Measurements from ENCODE around the gene EIF4B. TPM values are rescaled to one million over a fixed set of nuclear protein-coding genes. Genes with fewer than 3 reads are reported as not detected.

The EIF4B gene
- total and polyA plus RNA-seq, 2 of the 8 experiments (the other 6 are each of a cell fraction or from before 2014, with no cell fraction given): 269 to 816 TPM

DNA sequence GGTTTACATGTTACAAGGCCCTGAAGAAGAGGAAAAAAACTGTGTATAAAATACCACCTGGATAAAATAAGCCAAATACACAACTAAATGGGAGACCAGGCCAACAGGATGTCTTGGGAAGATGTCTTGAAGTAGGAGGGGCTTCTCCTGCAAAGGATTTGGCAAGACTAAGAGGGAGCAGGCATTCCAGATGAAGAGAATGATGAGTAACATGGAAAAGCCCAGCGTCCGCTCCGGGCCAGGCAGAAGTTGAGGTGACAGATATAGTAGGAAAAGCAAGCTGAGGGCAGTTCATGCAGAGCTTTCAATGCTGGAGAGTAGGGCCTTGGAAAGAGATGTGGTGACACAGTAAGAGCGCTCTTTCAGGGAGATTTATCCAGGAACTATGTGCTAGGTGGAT lies 16.1 kb upstream of the EIF4B start (continued):
- TF ChIP-seq, protein P1, sequence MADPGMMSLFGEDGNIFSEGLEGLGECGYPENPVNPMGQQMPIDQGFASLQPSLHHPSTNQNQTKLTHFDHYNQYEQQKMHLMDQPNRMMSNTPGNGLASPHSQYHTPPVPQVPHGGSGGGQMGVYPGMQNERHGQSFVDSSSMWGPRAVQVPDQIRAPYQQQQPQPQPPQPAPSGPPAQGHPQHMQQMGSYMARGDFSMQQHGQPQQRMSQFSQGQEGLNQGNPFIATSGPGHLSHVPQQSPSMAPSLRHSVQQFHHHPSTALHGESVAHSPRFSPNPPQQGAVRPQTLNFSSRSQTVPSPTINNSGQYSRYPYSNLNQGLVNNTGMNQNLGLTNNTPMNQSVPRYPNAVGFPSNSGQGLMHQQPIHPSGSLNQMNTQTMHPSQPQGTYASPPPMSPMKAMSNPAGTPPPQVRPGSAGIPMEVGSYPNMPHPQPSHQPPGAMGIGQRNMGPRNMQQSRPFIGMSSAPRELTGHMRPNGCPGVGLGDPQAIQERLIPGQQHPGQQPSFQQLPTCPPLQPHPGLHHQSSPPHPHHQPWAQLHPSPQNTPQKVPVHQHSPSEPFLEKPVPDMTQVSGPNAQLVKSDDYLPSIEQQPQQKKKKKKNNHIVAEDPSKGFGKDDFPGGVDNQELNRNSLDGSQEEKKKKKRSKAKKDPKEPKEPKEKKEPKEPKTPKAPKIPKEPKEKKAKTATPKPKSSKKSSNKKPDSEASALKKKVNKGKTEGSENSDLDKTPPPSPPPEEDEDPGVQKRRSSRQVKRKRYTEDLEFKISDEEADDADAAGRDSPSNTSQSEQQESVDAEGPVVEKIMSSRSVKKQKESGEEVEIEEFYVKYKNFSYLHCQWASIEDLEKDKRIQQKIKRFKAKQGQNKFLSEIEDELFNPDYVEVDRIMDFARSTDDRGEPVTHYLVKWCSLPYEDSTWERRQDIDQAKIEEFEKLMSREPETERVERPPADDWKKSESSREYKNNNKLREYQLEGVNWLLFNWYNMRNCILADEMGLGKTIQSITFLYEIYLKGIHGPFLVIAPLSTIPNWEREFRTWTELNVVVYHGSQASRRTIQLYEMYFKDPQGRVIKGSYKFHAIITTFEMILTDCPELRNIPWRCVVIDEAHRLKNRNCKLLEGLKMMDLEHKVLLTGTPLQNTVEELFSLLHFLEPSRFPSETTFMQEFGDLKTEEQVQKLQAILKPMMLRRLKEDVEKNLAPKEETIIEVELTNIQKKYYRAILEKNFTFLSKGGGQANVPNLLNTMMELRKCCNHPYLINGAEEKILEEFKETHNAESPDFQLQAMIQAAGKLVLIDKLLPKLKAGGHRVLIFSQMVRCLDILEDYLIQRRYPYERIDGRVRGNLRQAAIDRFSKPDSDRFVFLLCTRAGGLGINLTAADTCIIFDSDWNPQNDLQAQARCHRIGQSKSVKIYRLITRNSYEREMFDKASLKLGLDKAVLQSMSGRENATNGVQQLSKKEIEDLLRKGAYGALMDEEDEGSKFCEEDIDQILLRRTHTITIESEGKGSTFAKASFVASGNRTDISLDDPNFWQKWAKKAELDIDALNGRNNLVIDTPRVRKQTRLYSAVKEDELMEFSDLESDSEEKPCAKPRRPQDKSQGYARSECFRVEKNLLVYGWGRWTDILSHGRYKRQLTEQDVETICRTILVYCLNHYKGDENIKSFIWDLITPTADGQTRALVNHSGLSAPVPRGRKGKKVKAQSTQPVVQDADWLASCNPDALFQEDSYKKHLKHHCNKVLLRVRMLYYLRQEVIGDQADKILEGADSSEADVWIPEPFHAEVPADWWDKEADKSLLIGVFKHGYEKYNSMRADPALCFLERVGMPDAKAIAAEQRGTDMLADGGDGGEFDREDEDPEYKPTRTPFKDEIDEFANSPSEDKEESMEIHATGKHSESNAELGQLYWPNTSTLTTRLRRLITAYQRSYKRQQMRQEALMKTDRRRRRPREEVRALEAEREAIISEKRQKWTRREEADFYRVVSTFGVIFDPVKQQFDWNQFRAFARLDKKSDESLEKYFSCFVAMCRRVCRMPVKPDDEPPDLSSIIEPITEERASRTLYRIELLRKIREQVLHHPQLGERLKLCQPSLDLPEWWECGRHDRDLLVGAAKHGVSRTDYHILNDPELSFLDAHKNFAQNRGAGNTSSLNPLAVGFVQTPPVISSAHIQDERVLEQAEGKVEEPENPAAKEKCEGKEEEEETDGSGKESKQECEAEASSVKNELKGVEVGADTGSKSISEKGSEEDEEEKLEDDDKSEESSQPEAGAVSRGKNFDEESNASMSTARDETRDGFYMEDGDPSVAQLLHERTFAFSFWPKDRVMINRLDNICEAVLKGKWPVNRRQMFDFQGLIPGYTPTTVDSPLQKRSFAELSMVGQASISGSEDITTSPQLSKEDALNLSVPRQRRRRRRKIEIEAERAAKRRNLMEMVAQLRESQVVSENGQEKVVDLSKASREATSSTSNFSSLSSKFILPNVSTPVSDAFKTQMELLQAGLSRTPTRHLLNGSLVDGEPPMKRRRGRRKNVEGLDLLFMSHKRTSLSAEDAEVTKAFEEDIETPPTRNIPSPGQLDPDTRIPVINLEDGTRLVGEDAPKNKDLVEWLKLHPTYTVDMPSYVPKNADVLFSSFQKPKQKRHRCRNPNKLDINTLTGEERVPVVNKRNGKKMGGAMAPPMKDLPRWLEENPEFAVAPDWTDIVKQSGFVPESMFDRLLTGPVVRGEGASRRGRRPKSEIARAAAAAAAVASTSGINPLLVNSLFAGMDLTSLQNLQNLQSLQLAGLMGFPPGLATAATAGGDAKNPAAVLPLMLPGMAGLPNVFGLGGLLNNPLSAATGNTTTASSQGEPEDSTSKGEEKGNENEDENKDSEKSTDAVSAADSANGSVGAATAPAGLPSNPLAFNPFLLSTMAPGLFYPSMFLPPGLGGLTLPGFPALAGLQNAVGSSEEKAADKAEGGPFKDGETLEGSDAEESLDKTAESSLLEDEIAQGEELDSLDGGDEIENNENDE (IDR thresholded peaks at IDR 0.05; ENCODE audit: insufficient replicate concordance, low read length): no peak
- TF ChIP-seq SP2 (IDR thresholded peaks at IDR 0.05; ENCODE audit: low read length) (no peak), CEBPB (IDR thresholded peaks at IDR 0.05; ENCODE audit: low read depth, low read length) (no peak), FOSL1 (IDR thresholded peaks at IDR 0.05; ENCODE audit: insufficient read depth, low read depth, low read length) (no peak), BCL11A (IDR thresholded peaks at IDR 0.05; ENCODE audit: low read depth in 2 of 2, low read length in 2 of 2) (no peak), CBX8 (IDR thresholded peaks at IDR 0.05; ENCODE audit: borderline replicate concordance, low read depth, low read length) (no peak), SUZ12 (IDR thresholded peaks at IDR 0.05; ENCODE audit: low read length) (no peak), TEAD4 (IDR thresholded peaks at IDR 0.05; ENCODE audit: low read depth, low read length) (no peak), KDM1A (IDR thresholded peaks at IDR 0.05; ENCODE audit: borderline replicate concordance, low read length) (no peak), SP4 (IDR thresholded peaks at IDR 0.05; ENCODE audit: low read length) (no peak)
- TF ChIP-seq, protein P2, sequence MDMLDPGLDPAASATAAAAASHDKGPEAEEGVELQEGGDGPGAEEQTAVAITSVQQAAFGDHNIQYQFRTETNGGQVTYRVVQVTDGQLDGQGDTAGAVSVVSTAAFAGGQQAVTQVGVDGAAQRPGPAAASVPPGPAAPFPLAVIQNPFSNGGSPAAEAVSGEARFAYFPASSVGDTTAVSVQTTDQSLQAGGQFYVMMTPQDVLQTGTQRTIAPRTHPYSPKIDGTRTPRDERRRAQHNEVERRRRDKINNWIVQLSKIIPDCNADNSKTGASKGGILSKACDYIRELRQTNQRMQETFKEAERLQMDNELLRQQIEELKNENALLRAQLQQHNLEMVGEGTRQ (IDR thresholded peaks at IDR 0.05; ENCODE audit: low read length): no peak
